Measurements from ENCODE around the gene IL4R. TPM values are rescaled to one million over a fixed set of nuclear protein-coding genes. Genes with fewer than 3 reads are reported as not detected.

Gene IL4R
- total RNA-seq, 1 experiment from 2014 or later = 99.0 TPM

GRCh38 chr16:27346819-27347218, 33.0 kb downstream of the IL4R start:
- Mint-ChIP-seq H3K36me3 (ENCODE audit: insufficient read depth, unreplicated experiment) (peaks cover 47% of the 10 kb centered on the region), H3K27me3 (ENCODE audit: unreplicated experiment) (no peaks in the 10 kb centered on the region), H3K4me3 (ENCODE audit: low read depth, unreplicated experiment) (no peak overlapping the region), H3K9me3 (ENCODE audit: low read depth, unreplicated experiment) (no peaks in the 10 kb centered on the region), H3K4me1 (ENCODE audit: low read depth, unreplicated experiment) (no peaks in the 10 kb centered on the region), H3K27ac (ENCODE audit: unreplicated experiment) (no peak overlapping the region)
- CTCF ChIA-PET = interaction anchor here (0.9 to 1.7 kb wide), 2 partner anchors 10 to 26 kb away, joined by 3 read pairs; no protein-coding TSS in a partner anchor
- no TSS peak for BruUV-seq (replicated peaks)
- intact Hi-C loops (cut with micrococcal nuclease; ENCODE audit: unreplicated experiment) = no loop called here
- no peak for TF ChIP-seq CTCF (IDR thresholded peaks at IDR 0.05; ENCODE audit: unreplicated experiment)
- no peak for DNase-seq

- Mint-ChIP-seq H3K27me3 (ENCODE audit: unreplicated experiment) (no peaks in the 10 kb centered on the region), H3K36me3 (ENCODE audit: insufficient read depth, unreplicated experiment) (peaks cover 40% of the 10 kb centered on the region), H3K9me3 (ENCODE audit: low read depth, unreplicated experiment) (no peaks in the 10 kb centered on the region), H3K27ac (ENCODE audit: unreplicated experiment) (no peak overlapping the region), H3K4me3 (ENCODE audit: low read depth, unreplicated experiment) (no peak overlapping the region), H3K4me1 (ENCODE audit: low read depth, unreplicated experiment) (no peaks in the 10 kb centered on the region)
- peak; percentile 46 for DNase-seq
- BruUV-seq (replicated peaks) = no TSS peak
- TF ChIP-seq CTCF (IDR thresholded peaks at IDR 0.05; ENCODE audit: unreplicated experiment) = no peak
- CTCF ChIA-PET = interaction anchor here (1.7 kb wide), 1 partner anchor 27 kb away, joined by 3 read pairs; no protein-coding TSS in a partner anchor
- intact Hi-C loops (cut with micrococcal nuclease; ENCODE audit: unreplicated experiment) = no loop called here
Observed at GRCh38 chr16:27347930-27348685, 34.3 kb downstream of the IL4R start.

GRCh38 chr16:27349276-27349675, 35.5 kb downstream of the IL4R start:
- BruUV-seq (replicated peaks) = no TSS peak
- no peaks in the 10 kb centered on the region for H3K9me3 Mint-ChIP-seq (ENCODE audit: low read depth, unreplicated experiment)
- intact Hi-C loops (cut with micrococcal nuclease; ENCODE audit: unreplicated experiment) = no loop called here

GRCh38 chr16:27350006-27350405, 36.2 kb downstream of the IL4R start:
- intact Hi-C loops (cut with micrococcal nuclease; ENCODE audit: unreplicated experiment) = no loop called here
- CTCF ChIA-PET = no interaction called here
- no peak overlapping the region for H3K27ac Mint-ChIP-seq (ENCODE audit: unreplicated experiment)
- no peaks in the 10 kb centered on the region for H3K27me3 Mint-ChIP-seq (ENCODE audit: unreplicated experiment)
- H3K9me3 Mint-ChIP-seq (ENCODE audit: low read depth, unreplicated experiment) = no peaks in the 10 kb centered on the region
- no peak for DNase-seq
- H3K36me3 Mint-ChIP-seq (ENCODE audit: insufficient read depth, unreplicated experiment) = peaks cover 43% of the 10 kb centered on the region
- no peak for TF ChIP-seq CTCF (IDR thresholded peaks at IDR 0.05; ENCODE audit: unreplicated experiment)
- BruUV-seq (replicated peaks) = no TSS peak
- H3K4me3 Mint-ChIP-seq (ENCODE audit: low read depth, unreplicated experiment) = no peak overlapping the region
- H3K4me1 Mint-ChIP-seq (ENCODE audit: low read depth, unreplicated experiment) = no peaks in the 10 kb centered on the region

More at GRCh38 chr16:27349276-27349675, 35.5 kb downstream of the IL4R start:
- DNase-seq = no peak
- peaks cover 38% of the 10 kb centered on the region for H3K36me3 Mint-ChIP-seq (ENCODE audit: insufficient read depth, unreplicated experiment)
- CTCF ChIA-PET = no interaction called here
- TF ChIP-seq CTCF (IDR thresholded peaks at IDR 0.05; ENCODE audit: unreplicated experiment) = no peak
- H3K4me1 Mint-ChIP-seq (ENCODE audit: low read depth, unreplicated experiment) = no peaks in the 10 kb centered on the region
- H3K27me3 Mint-ChIP-seq (ENCODE audit: unreplicated experiment) = no peaks in the 10 kb centered on the region
- peak overlapping the region; percentile 14 for H3K27ac Mint-ChIP-seq (ENCODE audit: unreplicated experiment)
- no peak overlapping the region for H3K4me3 Mint-ChIP-seq (ENCODE audit: low read depth, unreplicated experiment)
